Left cardiac atrium (tissue), 4 donors: ENCODE data around the gene FGD5. TPM values are rescaled to one million over a fixed set of nuclear protein-coding genes. Genes with fewer than 3 reads are reported as not detected.

ENCODE experiments used
- ATAC-seq, 2 donors: fragments of 200-7000 bp; cut with Tn5 transposase; one replicate each; pipeline ENCODE4 v1.9.1; 2020; ENCODE audit warnings: mild to moderate bottlenecking in 2 of 2, moderate library complexity in 2 of 2
- DNase-seq: peaks from one replicate; pipeline ENCODE4 v3.0.0-alpha.2; 2020
- intact Hi-C, 2 donors: fragments of 100-400 bp; cut with DNase I; formaldehyde crosslinking; loops; one replicate each; pipeline versions ENCODE4 v1.14.1 to v1.15.1; 2022 to 2023
- total RNA-seq, 2 donors: library from RNA; stranded (reverse); fragmentation: NEBNext Ultra II Directional; extraction: Animal tissue kit (Norgen Biotek cat#: 25700); gene quantifications; one replicate each; pipeline ENCODE4 v1.2.1, GENCODE V29; 2021
- donor health status: DM: no; HTN: yes; CAD: no.
- donor health status: DM: no; HTN: yes; CAD: no; lungs with severe emphysema.
- donor health status: DM: yes; HTN: yes; CAD: no.
- donor health status: Dilated cardiomyopathy.

FGD5 gene
- total RNA-seq, 2 donors from 2014 or later: 19.3 to 28.7 TPM

GRCh38 chr3:14842277-14842676 is 23.5 kb downstream of the FGD5 start:
- intact Hi-C loops: no loop called here
- ATAC-seq: no peak

GRCh38 chr3:14843321-14843720 is 24.6 kb downstream of the FGD5 start:
- ATAC-seq (no peak), DNase-seq (no peak)
- intact Hi-C loops: no loop called here

More at GRCh38 chr3:14842277-14842676, 23.5 kb downstream of the FGD5 start:
- no peak for DNase-seq

GRCh38 chr3:14844386-14845170 is 25.8 kb downstream of the FGD5 start:
- DNase-seq: no peak
- intact Hi-C loops: no loop called here
- no peak for ATAC-seq

DNA sequence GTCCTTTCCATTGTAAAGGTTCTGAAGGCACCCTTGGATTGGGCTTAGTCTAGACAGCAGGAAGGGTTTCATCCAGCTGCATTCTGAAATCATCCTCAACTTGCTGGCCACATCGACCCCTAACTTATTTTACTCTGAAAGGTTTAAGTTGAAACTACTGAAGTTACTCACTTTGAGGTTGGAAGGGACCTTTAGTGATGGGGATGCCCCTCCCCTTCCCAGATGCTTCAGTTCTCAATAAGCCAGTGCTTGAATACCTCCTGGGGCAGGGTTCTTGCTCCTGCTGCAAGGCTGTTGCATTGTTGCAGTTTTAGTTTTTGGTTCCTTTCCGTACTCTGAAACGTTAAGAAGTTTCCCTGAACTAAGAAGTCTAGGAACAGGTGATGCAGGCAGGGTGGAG is 26.4 kb downstream of the FGD5 start:
- no peak for ATAC-seq
- intact Hi-C loops: no loop called here
- no peak for DNase-seq

- intact Hi-C loops: no loop called here
- no peak for ATAC-seq
Observed at GRCh38 chr3:14845826-14846225, 27.1 kb downstream of the FGD5 start.

GRCh38 chr3:14846226-14846880 is 27.6 kb downstream of the FGD5 start:
- intact Hi-C loops: no loop called here
- DNase-seq (no peak), ATAC-seq (no peak)

More at GRCh38 chr3:14845826-14846225, 27.1 kb downstream of the FGD5 start:
- no peak for DNase-seq

- DNase-seq: peak; percentile 81
- intact Hi-C loops: loop anchor here in 1 of 2 donors (1.0 kb wide), 1 partner anchor 36 kb away; no protein-coding TSS in a partner anchor
- ATAC-seq: peak; percentile 55 to 73
Observed at GRCh38 chr3:14847613-14848541, 29.1 kb downstream of the FGD5 start.

DNA sequence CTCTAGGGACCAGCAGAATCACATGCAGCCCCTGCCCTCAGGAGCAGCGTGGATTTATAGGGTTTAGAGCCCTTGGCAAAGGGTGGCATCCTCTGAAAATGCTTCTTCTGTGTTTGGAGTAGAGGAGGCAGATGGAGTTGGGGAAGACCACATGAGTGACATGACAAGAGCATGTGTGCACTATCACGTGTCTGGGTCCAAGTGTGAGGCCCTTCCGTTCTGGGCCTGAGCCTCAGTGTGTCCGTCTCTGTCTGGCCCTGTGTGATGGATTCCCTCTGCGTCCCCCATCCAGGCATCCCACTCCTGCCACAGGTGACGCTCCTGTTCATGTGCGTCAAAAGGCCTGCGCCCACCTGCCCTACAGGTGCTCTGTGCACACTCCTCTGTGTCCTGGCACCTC is 30.1 kb downstream of the FGD5 start:
- intact Hi-C loops: loop anchor here in 1 of 2 donors (1.0 kb wide), 1 partner anchor 37 kb away; no protein-coding TSS in a partner anchor
- DNase-seq: no peak
- ATAC-seq: no peak

- ATAC-seq: peak in 1 of 2 donors; percentile 36
- intact Hi-C loops: no loop called here
- no peak for DNase-seq
Observed at GRCh38 chr3:14849638-14850230, 31.0 kb downstream of the FGD5 start.

DNA sequence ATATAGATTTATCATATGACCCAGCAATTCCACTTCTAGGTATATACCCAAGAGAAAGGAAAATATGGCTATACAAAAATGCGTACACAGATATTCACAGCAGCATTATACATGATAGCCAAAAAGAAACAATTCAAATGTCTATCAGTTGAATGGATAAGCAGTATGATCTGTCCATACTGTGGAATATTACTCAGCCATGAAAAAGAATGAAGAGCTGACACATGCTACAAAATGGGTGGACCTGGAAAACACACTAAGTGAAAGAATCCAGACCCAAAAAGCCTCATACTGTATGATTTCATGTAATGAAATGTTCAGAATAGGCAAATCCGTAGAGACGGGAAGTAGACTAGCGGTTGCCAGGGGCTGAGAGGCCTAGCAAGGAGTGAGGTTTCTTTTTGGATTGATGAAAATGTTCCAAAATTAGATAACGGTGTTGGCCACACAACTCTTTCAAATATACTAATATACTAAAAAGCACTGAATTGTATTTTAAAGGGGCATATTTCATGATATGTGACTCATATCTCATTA is 33.4 kb downstream of the FGD5 start:
- DNase-seq: no peak
- intact Hi-C loops: no loop called here
- peak; percentile 9 to 10 for ATAC-seq

GRCh38 chr3:14852717-14853116 is 34.0 kb downstream of the FGD5 start:
- ATAC-seq (peak; percentile 25 to 45), DNase-seq (no peak)
- intact Hi-C loops: no loop called here

DNA sequence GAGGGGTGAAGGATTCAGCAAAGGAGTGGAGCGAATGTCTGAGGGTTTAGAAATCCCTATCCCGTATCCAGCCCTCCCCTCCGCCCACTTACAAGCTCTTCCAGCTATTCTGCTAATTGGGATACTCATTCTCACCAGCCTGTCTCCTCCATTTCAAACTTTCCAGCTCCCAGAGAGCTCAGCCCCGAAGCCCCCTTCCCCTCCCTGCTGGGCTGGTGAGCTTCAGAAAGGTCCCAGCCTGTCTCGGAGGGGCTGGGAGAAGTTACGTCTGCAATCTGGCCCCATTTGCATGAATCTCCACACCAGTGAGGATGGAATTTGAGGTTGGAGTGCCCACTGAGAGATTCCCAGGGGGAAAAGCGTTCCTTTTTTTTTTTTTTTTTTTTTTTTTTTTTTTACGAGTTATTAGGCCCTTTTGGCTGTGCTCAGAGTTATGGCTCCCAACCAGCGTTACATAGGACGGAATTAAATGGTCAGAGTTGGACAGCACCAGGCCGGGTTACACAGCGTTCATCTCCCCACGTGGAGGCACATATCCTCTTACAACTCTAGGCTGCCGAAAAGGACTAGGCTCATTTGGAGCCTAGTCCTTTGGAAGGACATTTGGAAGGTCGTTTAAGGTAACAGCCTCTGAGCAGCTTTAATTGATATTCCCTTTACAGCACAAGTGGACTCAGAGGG is 34.6 kb downstream of the FGD5 start:
- intact Hi-C loops: no loop called here
- peak; percentile 55 to 75 for ATAC-seq

GRCh38 chr3:14857506-14857905 is 38.7 kb downstream of the FGD5 start:
- DNase-seq: no peak
- no peak for ATAC-seq
- intact Hi-C loops: no loop called here

More for the DNA sequence above, 34.6 kb downstream of the FGD5 start:
- DNase-seq: no peak

- DNase-seq (no peak), ATAC-seq (no peak)
- intact Hi-C loops: no loop called here
Observed at GRCh38 chr3:14858105-14858504, 39.3 kb downstream of the FGD5 start.

DNA sequence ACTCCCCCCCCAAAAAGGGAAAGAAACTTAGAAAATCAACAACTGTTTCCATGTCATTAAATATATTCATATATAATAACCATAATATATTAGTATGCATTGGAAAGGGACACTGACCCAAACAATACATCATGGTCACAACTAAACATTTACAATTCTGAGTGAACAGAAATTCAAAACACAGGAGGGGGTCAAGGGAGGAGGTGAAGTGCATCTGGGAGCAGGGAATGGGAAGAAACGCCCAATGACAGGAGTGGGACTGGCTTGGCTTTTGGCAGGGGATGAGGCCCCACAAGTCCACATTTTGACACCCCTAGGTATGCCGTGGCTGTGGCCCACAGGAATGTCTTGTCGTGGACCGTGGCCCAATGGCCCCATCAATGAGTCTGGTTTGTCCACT is 41.1 kb downstream of the FGD5 start:
- no peak for DNase-seq
- ATAC-seq: no peak
- intact Hi-C loops: loop anchor here in 1 of 2 donors (5.0 kb wide), 1 partner anchor 58 kb away; no protein-coding TSS in a partner anchor

GRCh38 chr3:14861031-14861430 is 42.3 kb downstream of the FGD5 start:
- DNase-seq: no peak
- intact Hi-C loops: loop anchor here in 1 of 2 donors (5.0 kb wide), 1 partner anchor 59 kb away; no protein-coding TSS in a partner anchor
- peak; percentile 42 to 69 for ATAC-seq

DNA sequence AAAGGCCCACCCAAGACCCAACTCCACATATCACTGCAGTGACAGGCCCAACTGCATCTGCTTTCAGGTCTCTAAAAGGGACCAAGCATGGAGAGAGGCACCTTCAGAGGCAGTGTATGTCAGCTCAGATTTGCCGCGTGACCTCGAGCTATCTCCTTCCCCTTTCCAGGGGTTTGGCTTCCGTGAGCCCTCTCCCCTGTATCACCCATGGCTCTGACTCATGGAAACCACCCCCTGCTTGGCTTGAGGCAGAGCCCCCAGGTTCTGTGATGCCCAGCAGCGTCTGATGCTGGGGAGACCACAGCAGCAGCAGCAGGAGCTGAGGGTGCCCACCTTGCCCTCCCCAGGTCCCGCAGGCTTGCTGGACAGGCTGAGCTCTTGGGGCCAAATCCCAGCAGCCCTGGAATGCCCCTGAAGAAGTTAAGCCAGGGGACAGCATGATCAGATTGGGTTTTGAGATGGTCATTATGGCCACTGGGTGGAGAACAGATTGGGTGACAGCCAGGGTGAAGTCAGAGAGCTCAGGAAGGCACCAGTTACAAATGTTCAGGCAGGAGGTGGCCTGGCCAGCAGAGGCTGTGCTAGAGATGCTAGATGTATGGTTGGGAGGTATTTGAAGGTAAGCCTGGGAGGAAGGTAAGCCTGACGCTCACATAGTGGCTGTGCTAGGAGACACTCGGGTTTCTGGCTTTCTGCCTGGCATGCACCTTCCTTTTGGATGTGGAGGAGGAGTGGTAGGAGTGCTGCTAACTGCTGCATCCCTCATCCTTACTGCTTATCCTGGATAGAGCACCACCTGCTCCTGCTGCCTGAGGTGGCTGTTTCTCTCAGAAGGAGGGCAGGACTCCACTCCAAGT is 42.9 kb downstream of the FGD5 start:
- intact Hi-C loops: loop anchor here in 1 of 2 donors (5.0 kb wide), 1 partner anchor 59 kb away; no protein-coding TSS in a partner anchor
- no peak for DNase-seq
- peak in 1 of 2 donors; percentile 51 for ATAC-seq
